Liver (tissue), 3 donors: Measurements from ENCODE around the gene RBKS.

Experiments
- FOXA1 ChIP-seq: IDR thresholded peaks from 2 replicates; pipeline ENCODE4 v1.6.1; 2016; ENCODE audit warnings: antibody characterized with exemption
- RXRA ChIP-seq, 2 donors: IDR thresholded peaks; 2 replicates each; pipeline ENCODE4 v1.6.1; 2017 to 2018; ENCODE audit warnings: antibody characterized with exemption in 2 of 2, mild to moderate bottlenecking in 1 of 2
- YY1 ChIP-seq: IDR thresholded peaks from 2 replicates; pipeline ENCODE4 v1.6.1; 2016; ENCODE audit warnings: antibody characterized with exemption, mild to moderate bottlenecking
- TF ChIP-seq, protein P1 (sequence below): fragments of 150-350 bp; IDR thresholded peaks from 2 replicates; pipeline ENCODE4 v1.5.1; 2017; ENCODE audit warnings: improper control_type of control experiment, low read depth, low read length; ENCODE audit not compliant: missing input control
- TF ChIP-seq, protein P2 (sequence below): IDR thresholded peaks from 2 replicates; pipeline ENCODE4 v1.6.1; 2016; ENCODE audit warnings: antibody characterized with exemption
- TF ChIP-seq, protein P3 (sequence below): IDR thresholded peaks from 2 replicates; pipeline ENCODE4 v1.6.1; 2016; ENCODE audit warnings: antibody characterized with exemption, mild to moderate bottlenecking
- donor health status: healthy.
- donor health status: healthy.

DNA sequence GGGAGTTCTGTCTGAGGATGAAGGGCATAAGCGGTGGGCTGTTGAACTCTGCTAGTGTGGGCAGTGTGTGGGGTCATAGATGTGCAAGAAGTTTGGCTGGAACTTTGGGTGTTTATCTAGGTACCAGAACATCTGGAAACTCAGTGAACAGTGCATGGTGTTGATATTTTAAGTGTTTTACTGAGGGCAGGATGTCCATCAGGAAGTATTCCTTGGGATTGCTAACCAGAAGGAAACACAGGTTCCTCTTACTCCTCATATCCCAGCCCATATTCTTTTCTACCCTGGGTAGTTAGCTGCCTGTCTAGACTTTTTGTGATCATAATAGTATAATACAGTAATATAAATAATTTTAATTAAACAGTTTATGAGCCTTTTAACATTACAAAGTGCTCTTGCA lies 15.9 kb upstream of the RBKS start:
- TF ChIP-seq FOXA1 (no peak), RXRA (IDR thresholded peaks at IDR 0.05) (no peak), YY1 (no peak)
- TF ChIP-seq, protein P1, sequence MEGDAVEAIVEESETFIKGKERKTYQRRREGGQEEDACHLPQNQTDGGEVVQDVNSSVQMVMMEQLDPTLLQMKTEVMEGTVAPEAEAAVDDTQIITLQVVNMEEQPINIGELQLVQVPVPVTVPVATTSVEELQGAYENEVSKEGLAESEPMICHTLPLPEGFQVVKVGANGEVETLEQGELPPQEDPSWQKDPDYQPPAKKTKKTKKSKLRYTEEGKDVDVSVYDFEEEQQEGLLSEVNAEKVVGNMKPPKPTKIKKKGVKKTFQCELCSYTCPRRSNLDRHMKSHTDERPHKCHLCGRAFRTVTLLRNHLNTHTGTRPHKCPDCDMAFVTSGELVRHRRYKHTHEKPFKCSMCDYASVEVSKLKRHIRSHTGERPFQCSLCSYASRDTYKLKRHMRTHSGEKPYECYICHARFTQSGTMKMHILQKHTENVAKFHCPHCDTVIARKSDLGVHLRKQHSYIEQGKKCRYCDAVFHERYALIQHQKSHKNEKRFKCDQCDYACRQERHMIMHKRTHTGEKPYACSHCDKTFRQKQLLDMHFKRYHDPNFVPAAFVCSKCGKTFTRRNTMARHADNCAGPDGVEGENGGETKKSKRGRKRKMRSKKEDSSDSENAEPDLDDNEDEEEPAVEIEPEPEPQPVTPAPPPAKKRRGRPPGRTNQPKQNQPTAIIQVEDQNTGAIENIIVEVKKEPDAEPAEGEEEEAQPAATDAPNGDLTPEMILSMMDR = no peak
- TF ChIP-seq, protein P2, sequence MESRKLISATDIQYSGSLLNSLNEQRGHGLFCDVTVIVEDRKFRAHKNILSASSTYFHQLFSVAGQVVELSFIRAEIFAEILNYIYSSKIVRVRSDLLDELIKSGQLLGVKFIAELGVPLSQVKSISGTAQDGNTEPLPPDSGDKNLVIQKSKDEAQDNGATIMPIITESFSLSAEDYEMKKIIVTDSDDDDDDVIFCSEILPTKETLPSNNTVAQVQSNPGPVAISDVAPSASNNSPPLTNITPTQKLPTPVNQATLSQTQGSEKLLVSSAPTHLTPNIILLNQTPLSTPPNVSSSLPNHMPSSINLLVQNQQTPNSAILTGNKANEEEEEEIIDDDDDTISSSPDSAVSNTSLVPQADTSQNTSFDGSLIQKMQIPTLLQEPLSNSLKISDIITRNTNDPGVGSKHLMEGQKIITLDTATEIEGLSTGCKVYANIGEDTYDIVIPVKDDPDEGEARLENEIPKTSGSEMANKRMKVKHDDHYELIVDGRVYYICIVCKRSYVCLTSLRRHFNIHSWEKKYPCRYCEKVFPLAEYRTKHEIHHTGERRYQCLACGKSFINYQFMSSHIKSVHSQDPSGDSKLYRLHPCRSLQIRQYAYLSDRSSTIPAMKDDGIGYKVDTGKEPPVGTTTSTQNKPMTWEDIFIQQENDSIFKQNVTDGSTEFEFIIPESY = no peak
- TF ChIP-seq, protein P3, sequence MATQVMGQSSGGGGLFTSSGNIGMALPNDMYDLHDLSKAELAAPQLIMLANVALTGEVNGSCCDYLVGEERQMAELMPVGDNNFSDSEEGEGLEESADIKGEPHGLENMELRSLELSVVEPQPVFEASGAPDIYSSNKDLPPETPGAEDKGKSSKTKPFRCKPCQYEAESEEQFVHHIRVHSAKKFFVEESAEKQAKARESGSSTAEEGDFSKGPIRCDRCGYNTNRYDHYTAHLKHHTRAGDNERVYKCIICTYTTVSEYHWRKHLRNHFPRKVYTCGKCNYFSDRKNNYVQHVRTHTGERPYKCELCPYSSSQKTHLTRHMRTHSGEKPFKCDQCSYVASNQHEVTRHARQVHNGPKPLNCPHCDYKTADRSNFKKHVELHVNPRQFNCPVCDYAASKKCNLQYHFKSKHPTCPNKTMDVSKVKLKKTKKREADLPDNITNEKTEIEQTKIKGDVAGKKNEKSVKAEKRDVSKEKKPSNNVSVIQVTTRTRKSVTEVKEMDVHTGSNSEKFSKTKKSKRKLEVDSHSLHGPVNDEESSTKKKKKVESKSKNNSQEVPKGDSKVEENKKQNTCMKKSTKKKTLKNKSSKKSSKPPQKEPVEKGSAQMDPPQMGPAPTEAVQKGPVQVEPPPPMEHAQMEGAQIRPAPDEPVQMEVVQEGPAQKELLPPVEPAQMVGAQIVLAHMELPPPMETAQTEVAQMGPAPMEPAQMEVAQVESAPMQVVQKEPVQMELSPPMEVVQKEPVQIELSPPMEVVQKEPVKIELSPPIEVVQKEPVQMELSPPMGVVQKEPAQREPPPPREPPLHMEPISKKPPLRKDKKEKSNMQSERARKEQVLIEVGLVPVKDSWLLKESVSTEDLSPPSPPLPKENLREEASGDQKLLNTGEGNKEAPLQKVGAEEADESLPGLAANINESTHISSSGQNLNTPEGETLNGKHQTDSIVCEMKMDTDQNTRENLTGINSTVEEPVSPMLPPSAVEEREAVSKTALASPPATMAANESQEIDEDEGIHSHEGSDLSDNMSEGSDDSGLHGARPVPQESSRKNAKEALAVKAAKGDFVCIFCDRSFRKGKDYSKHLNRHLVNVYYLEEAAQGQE = no peak
